Airway epithelial cell (primary cell): Measurements from ENCODE around the gene MSL2. TPM values are rescaled to one million over a fixed set of nuclear protein-coding genes. Genes with fewer than 3 reads are reported as not detected.

Experiments
- total RNA-seq: library from RNA; depleted of rRNA; stranded (reverse); fragments of >200 nt; gene quantifications from 2 replicates; pipeline ENCODE4 v1.2.3, GENCODE V29; 2015

The MSL2 gene
- total RNA-seq, result 5.0 and 8.7 TPM in 2 replicates

GRCh38 chr3:136196064-136196400, at the start of gene MSL2:
Gene MSL2 (minus strand): TSS chr3:136196335. CDS start chr3:136195113, 1,222 bp downstream.

Other genes starting within 250 kb of the MSL2 start
- 6.8 and 8.5 TPM in 2 replicates for gene PPP2R3A, start 230.6 kb downstream of the MSL2 start, total RNA-seq
- gene PCCB, start 54.0 kb upstream of the MSL2 start, total RNA-seq, result 45.7 and 49.6 TPM in 2 replicates